ENCODE results near the gene PLEKHM2. TPM values are rescaled to one million over a fixed set of nuclear protein-coding genes. Genes with fewer than 3 reads are reported as not detected.

The PLEKHM2 gene
- total RNA-seq, 1 donor from 2014 or later, result 91.4 TPM

- intact Hi-C loops (cut with DNase I), result loop anchor here (5.0 kb wide), 1 partner anchor 37 kb away; the partner anchor contains the start of gene PLEKHM2
- no peak for ATAC-seq
- DNase-seq (ENCODE audit: missing footprints), result no peak
Observed at GRCh38 chr1:15719381-15720120, 35.4 kb downstream of the PLEKHM2 start.

- DNase-seq (ENCODE audit: missing footprints), result no peak
- ATAC-seq, result peak; percentile 63
- intact Hi-C loops (cut with DNase I), result no loop called here
Observed at GRCh38 chr1:15720861-15721260, 36.7 kb downstream of the PLEKHM2 start.

GRCh38 chr1:15722411-15722810 lies 38.3 kb downstream of the PLEKHM2 start:
- intact Hi-C loops (cut with DNase I), result no loop called here
- ATAC-seq (no peak), DNase-seq (ENCODE audit: missing footprints) (no peak)

GRCh38 chr1:15722836-15723532 lies 38.9 kb downstream of the PLEKHM2 start:
- peak; percentile 23 for DNase-seq (ENCODE audit: missing footprints)
- no peak for ATAC-seq
- intact Hi-C loops (cut with DNase I), result no loop called here

- DNase-seq (ENCODE audit: missing footprints) (no peak), ATAC-seq (no peak)
- intact Hi-C loops (cut with DNase I), result no loop called here
Observed at GRCh38 chr1:15723631-15724246, 39.6 kb downstream of the PLEKHM2 start.

- ATAC-seq (no peak), DNase-seq (ENCODE audit: missing footprints) (no peak)
- intact Hi-C loops (cut with DNase I), result no loop called here
Observed at GRCh38 chr1:15724949-15725880, 41.1 kb downstream of the PLEKHM2 start.

- intact Hi-C loops (cut with DNase I), result no loop called here
- DNase-seq (ENCODE audit: missing footprints) (no peak), ATAC-seq (no peak)
Observed at GRCh38 chr1:15726508-15726907, 42.4 kb downstream of the PLEKHM2 start.

GRCh38 chr1:15727021-15727420 lies 42.9 kb downstream of the PLEKHM2 start:
- DNase-seq (ENCODE audit: missing footprints) (no peak), ATAC-seq (no peak)

GRCh38 chr1:15727424-15727823 lies 43.3 kb downstream of the PLEKHM2 start:
- DNase-seq (ENCODE audit: missing footprints), result no peak
- ATAC-seq, result no peak
- intact Hi-C loops (cut with DNase I), result no loop called here

More at GRCh38 chr1:15727021-15727420, 42.9 kb downstream of the PLEKHM2 start:
- intact Hi-C loops (cut with DNase I), result no loop called here

GRCh38 chr1:15727866-15728534 lies 43.9 kb downstream of the PLEKHM2 start:
- peak; percentile 58 for ATAC-seq
- intact Hi-C loops (cut with DNase I), result no loop called here
- DNase-seq (ENCODE audit: missing footprints), result no peak

GRCh38 chr1:15728937-15729657 lies 45.0 kb downstream of the PLEKHM2 start:
- DNase-seq (ENCODE audit: missing footprints) (no peak), ATAC-seq (no peak)
- intact Hi-C loops (cut with DNase I), result no loop called here

GRCh38 chr1:15730423-15730822 lies 46.3 kb downstream of the PLEKHM2 start:
- no peak for ATAC-seq
- DNase-seq (ENCODE audit: missing footprints), result no peak
- intact Hi-C loops (cut with DNase I), result no loop called here

GRCh38 chr1:15730936-15731335 lies 46.8 kb downstream of the PLEKHM2 start:
- intact Hi-C loops (cut with DNase I), result no loop called here
- ATAC-seq (no peak), DNase-seq (ENCODE audit: missing footprints) (no peak)

GRCh38 chr1:15731735-15732685 lies 47.9 kb downstream of the PLEKHM2 start:
- ATAC-seq (no peak), DNase-seq (ENCODE audit: missing footprints) (peak; percentile 21)
- intact Hi-C loops (cut with DNase I), result no loop called here

GRCh38 chr1:15732686-15733081 lies 48.6 kb downstream of the PLEKHM2 start:
- intact Hi-C loops (cut with DNase I), result no loop called here
- ATAC-seq, result no peak
- no peak for DNase-seq (ENCODE audit: missing footprints)

GRCh38 chr1:15733218-15733725 lies 49.2 kb downstream of the PLEKHM2 start:
- no peak for ATAC-seq
- intact Hi-C loops (cut with DNase I), result no loop called here
- no peak for DNase-seq (ENCODE audit: missing footprints)
